GM18520 (cell line): Measurements from ENCODE around the gene DNAJC5G.
A peak's percentile ranks its signal among the peaks of the same experiment; 100 is the strongest.
"Not testable (repeated sequence)": the region's sequence is repeated elsewhere in the genome, so short reads cannot be mapped to it uniquely, and the experiment has no call there.

Source experiments
- ATAC-seq: cut with Tn5 transposase; IDR thresholded peaks from one replicate; pipeline ENCODE4 v1.9.1; 2021; ENCODE audit not compliant: unreplicated experiment

The DNAJC5G gene

DNA sequence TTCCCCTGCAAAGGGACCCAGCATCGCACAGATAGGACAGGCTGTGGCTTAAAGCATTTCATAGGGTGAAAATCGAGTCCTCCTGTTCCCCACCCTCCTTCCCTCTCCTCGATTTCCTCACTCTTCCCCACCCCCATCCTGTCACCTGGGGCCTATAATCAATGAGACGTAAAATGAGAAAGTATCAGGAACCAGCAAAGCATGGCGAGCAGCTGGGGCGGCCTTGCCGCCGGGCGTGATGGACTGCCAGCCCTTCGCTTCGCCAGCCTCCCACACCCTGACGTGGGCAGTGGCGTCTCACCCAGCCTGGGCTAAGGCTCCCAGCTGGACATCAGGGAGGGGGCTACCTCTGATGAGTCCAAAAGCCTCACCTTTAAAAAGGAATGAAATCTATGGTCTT is 23.5 kb upstream of the DNAJC5G start:
- ATAC-seq, result no peak

- no peak for ATAC-seq
These were observed 20.0 kb upstream of the DNAJC5G start for GRCh38 chr2:27255187-27255586.

DNA sequence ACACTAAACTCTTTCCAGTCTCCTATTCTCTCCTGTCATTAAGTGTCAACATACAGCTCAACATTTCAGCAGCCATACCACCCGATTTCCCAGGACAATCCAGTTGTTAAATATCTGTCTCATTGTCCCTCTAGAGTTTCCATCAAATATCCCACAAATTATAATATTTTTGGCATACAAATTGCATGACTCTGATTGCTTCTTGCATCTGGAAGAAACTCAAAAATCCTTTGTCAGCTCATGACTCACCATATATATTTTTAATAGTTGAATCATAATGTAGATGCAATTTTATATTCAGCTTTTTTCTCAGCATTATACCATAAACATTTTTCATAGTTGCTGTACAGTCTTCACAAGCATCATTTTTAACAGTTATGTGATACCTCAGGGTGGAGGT is 19.6 kb upstream of the DNAJC5G start:
- no peak for ATAC-seq

DNA sequence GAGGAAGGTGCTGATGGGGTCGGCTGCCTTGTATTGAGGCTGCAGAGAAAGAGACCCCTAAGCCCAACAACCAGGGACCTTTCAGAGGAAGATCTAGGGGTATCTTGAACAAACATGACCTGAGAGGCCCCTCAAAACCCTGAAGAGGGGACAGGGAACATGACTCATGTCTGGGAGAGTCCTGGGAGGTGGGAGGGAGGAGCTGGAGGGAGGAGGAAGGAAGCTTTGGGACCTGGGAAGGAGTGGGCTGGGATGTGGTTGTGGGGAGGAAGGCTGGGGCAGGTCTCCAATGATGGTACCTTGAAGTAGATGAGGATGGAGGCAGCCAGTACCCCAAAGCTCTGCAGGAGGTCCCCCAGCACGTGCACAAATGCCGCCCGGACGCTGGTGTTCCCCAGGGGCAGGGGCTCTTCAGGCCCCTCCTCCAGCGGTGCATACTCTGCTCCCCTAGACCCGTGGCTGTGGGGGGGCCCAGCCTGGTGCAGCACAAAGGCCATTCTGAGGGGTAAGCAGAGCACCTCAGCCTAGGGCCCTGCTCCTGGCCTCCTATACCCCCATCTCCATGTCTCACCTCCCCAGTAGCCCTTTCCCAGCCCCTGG is 18.3 kb upstream of the DNAJC5G start:
- ATAC-seq, result no peak

DNA sequence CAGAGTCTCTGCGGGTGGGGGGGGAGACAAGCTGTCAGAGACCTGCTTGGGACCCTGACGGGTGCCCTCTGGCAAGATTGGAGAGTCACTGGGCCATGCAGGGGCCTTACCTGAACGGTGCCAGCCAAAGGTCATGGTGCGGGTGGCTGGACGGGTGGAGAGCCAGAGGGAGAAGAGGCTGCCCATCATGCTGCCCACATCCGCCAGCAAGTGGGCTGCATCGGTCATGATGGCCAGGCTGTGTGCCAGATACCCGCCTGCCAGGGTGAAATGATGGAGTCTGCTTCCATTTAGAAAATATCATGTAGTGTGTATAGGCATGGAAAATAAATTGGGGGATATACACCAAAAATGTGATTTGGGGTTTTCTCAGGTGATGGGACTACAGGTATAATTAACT is 17.2 kb upstream of the DNAJC5G start:
- ATAC-seq, result no peak

- no peak for ATAC-seq
These were observed 13.8 kb upstream of the DNAJC5G start for GRCh38 chr2:27261241-27261925.

- no peak for ATAC-seq
These were observed 13.3 kb upstream of the DNAJC5G start for GRCh38 chr2:27261926-27262298.

DNA sequence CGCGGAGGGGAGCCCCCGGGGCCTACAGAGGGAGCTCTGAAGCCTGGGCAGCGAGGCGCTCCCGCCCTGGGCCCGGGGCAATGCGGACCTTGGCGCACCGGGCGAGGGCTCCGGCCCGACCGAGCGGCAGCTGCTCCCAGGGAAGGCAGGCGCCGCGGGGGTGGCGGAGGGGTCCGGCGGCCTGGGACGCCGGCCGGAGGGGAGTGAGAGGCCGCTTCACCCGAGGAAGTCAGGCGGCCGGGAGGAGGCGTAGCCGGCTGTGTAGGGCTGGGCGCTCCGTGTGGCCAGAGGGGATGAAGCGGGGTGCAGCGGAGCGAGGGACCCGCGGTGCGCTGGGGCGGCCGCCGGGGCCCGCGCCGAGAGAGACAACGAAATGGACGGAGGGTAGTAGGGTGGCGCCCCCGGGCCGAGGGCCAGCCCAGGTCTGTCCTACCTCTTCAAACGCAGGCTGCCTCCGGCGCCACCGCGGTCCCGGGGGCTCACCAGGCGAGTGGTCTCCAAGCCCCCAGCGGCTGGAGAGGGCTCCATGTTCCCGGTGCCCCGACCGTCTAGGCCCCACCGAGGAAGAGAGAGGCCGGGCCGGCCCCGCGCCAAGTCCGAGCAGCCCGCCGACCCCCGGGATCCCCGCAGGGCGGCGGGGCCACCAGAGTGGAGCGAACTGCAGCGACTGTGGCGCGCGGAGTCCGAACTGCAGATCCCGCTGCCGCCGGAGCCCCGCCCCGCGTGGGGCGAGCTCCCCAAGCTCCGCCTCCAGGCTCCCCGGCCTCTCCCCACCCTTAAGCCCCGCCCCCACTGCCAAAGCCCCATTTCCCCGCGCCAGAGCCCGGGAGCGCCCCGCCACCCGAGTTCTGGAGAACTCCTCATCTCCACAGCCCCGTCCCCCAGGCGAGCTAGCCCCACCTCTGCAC is 12.6 kb upstream of the DNAJC5G start, which contains the start of gene SLC30A3:
TSS of gene SLC30A3 (minus strand) at position 669 of the 908 bp plus-strand sequence. CDS start at position 528, 141 bp downstream.
- no peak for ATAC-seq

DNA sequence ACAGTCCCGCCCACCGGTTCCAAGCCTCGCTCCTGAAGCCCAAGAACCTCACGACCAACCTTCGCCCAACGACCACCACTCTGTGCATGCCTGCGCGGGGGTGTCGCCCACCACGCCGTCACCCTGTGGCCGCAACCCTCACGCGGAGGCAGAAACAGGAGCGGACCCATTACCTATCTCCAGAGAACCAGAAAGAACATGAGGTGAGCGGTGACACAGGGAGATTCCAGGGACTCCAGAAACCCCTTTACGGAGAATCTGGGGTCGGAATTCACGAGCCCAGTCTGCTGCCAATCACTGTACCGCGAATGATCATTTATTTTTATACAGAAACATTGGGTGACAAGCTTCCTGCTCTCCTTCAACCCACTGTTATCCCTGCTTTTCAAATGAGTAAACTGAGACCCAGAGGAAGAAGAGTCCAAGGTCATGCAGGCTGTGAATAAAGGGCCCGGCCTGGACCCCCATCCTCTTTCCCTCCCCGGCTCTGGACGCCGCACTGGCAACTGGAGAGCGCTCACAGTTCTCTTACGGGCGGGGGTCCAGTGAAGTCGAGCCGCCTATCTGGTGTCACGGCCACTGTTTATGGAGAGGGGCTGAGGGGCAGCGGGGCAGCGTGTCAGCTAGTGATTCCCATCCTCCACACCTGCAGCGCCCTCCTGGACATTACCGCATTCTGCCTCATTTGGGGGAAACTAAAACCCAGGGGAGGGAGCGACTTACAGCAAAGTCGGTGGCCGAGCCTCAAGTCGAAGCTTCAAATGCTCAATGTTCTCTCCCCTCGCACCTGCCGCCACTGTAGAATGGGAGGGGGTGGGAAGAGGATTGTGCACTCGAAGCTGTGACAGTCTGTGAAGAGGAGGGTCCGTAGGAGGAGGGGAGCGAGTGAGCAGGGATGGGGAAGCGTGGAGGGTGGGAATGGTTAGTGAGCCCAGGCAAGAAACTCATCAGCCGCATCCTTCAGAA is 11.7 kb upstream of the DNAJC5G start:
- no peak for ATAC-seq

- ATAC-seq, result no peak
These were observed 10.9 kb upstream of the DNAJC5G start for GRCh38 chr2:27264253-27264752.

DNA sequence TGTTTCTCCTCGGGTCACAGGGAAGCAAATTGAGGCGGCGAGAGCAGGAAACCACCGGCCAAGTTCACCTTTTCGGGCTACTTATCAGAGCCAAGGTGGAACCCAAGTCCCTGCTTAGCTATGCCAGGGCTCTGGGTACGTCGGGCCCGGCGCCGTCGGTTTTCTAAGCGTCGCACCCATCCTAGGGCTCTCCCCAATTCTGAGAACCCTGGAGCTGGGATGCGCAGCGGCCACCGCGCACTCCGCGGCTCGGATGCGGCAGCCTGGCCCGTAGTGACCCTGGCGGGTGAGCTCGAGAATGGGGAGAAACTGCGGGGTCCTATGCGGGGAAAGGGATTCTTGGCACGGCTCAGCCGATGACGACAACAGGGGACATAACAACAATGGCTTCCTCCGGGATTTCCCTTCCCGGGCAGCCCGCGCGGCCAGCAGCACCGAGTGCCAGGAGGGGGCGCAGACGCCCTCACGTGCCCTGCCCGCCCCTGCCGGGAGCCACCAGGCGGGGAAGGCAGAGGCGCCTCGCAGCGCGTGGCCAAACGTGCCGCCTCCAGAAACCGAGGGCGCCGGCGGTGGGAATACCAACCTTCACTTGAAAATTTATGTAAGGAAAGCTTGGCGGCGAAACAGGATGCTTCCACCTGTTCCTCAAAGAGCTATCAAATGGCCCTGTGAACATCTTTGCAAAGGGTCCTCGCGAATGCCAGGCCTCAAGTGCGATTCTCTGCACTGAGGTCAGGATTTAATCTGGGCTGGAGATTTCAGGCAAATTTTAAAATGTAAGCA is 10.3 kb upstream of the DNAJC5G start:
- peak; percentile 36 for ATAC-seq

DNA sequence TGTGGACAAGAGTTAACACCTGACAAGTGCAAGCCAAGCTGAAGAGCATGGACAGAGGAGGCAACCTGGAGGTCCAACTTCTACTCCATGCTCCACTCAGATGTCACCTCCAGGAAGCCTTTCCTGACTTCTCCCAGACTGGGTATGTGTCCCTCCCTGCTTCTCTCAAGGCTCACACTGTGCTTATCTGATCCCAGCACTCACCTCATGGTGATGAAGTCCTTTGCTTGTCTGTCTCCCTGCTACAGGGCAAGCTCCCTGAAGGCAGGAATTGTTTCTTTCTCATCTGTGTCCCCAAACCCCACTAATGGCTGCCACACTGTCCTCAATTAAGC is 9.7 kb upstream of the DNAJC5G start:
- no peak for ATAC-seq

DNA sequence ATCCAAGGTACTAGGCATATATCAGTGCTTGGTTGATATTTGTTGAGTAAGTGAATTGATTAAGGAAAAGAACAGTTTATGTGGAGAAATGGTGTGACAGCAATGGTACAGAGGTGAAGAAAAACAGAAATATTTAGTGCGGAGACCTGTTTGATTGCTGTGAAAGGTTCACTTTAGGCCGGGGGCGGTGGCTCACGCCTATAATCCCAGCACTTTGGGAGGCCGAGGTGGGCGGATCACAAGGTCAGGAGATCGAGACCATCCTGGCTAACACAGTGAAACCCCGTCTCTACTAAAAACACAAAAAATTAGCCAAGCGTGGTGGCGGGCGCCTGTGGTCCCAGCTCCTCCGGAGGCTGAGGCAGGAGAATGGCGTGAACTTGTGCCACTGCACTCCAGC is 6.9 kb upstream of the DNAJC5G start:
- ATAC-seq, result not testable (repeated sequence)

DNA sequence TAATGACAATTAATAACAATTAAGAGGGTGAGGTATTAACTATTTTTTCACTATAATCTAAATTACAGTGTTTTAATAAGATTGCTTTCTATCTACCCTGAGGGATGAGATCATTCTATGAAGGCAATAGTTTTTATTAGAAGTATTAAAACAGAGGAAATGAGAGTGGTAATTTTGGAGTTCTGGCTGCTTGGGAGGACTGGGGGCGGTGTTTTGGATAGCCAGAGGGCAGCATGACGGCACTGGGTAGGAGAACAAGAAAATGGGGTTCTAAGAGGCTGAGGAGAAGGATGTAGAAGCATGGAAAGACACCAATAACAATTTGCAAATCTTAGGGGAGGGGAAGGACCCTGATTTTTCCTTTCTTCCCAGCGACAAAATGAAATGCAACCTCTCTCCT is 5.1 kb upstream of the DNAJC5G start:
- ATAC-seq, result no peak

- no peak for ATAC-seq
These were observed 4.6 kb upstream of the DNAJC5G start for GRCh38 chr2:27270670-27271069.

- no peak for ATAC-seq
These were observed 3.4 kb upstream of the DNAJC5G start for GRCh38 chr2:27271631-27272340.

DNA sequence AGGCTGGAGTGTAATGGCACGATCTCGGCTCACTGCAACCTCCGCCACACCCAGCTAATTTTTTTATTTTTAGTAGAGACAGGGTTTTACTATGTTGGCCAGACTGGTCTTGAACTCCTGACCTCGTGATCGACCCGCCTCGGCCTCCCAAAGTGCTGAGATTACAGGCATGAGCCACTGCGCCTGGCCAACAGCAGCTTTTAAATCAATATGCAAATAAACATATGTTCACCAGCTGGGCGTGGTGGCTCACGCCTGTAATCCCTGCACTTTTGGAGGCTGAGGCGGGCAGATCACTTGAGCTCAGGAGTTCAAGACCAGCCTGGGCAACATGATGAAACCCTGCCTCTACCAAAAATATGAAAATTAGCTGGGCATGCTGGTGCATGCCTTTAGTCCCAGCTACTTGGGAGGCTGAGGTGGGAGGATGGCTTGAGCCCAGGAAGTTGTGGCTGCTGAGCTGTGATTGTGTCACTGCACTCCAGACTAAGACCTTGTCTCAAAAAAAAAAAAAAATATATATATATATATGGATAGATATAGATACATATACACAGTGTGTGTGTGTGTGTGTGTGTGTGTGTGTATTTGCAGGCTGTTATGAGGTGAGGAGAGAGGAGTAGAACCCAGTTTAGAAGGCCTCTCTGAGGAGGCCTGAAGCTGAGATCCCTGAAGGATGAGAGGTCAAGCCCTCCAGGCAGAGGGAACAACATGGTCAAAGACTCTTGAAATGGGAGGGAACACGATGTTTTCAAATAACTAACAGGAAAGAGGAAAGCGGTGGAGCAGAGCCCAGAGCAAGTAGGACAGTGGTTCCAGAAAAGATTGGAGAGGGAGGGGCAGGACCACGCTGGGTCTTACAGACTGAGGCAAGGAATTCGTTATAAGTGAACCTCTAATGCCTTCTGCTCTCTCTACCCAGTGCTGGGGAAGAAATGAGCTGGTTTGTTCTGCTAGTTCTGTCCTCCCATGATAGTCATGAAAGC is 2.4 kb upstream of the DNAJC5G start:
- ATAC-seq, result not testable (repeated sequence)

DNA sequence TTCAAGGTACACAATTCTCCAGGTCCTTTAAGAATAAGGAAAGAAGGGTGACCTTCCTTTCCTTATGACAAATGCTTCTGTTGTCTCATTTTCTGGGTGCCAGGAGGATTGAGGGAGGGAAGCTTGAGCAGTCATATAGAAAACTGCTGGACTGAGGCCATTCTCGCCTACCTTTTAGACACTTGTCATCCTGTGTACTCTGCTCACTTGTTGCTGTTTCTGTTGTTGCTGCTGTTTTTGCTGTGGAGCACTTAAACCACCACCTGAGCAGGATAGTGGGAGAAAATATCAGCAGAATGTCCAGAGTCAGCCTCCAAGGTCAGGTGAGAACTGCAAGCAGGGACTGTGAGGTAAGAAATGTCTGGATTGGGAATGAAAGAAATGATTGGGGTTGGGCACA is 2.8 kb downstream of the DNAJC5G start:
- no peak for ATAC-seq
